Spinal cord (tissue), 10 donors: ENCODE measurements around the gene SSBP4. TPM values are rescaled to one million over a fixed set of nuclear protein-coding genes. Genes with fewer than 3 reads are reported as not detected.

Experiments
- DNase-seq, 6 donors: peaks; one replicate each; pipeline versions ENCODE4 v3.0.0 to v3.0.0-alpha.2; 2013 to 2015; ENCODE audit warnings: low spot score in 6 of 6, low read depth in 4 of 6
- H3K27ac ChIP-seq: one replicate; pipeline ENCODE4 v1.5.1; 2013; ENCODE audit warnings: low read depth, low read length, control low read depth
- H3K27me3 ChIP-seq: one replicate; pipeline ENCODE4 v1.6.1; 2013; ENCODE audit warnings: low read length; ENCODE audit not compliant: control insufficient read depth, insufficient read depth
- H3K36me3 ChIP-seq: one replicate; pipeline ENCODE4 v1.6.1; 2013; ENCODE audit warnings: low read length; ENCODE audit not compliant: control insufficient read depth, insufficient read depth
- H3K4me1 ChIP-seq: one replicate; pipeline ENCODE4 v1.6.1; 2013; ENCODE audit warnings: low read length; ENCODE audit not compliant: control insufficient read depth, insufficient read depth
- H3K4me3 ChIP-seq: one replicate; pipeline ENCODE4 v1.5.1; 2013; ENCODE audit warnings: low read depth, low read length, control low read depth
- H3K9me3 ChIP-seq: one replicate; pipeline ENCODE4 v1.6.1; 2013; ENCODE audit warnings: low read length; ENCODE audit not compliant: control insufficient read depth, insufficient read depth
- WGBS: methylation state at CpG from one replicate; pipeline ENCODE4 v1.1.5; 2013; ENCODE audit warnings: missing lambda C conversion rate; ENCODE audit not compliant: insufficient coverage; 5-methylcytosine and 5-hydroxymethylcytosine counted together
- polyA plus RNA-seq, 2 donors: library from polyadenylated mRNA; unstranded; fragments of 120-200 nt; gene quantifications; one replicate each; pipeline ENCODE4 v1.2.1, GENCODE V29; 2013; ENCODE audit not compliant: insufficient read length in 2 of 2
- small RNA-seq: library from RNA; depleted of rRNA; stranded (forward); fragments of <200 nt; gene quantifications from one replicate; pipeline ENCODE3, GENCODE V24; 2014; ENCODE audit warnings: low replicate concordance
- total RNA-seq, 2 donors: library from RNA; depleted of rRNA in 1 of 2; stranded (reverse); fragments of 120-200 nt in 1 of 2; fragments of >200 nt in 1 of 2; gene quantifications; one replicate each; pipeline versions ENCODE4 v1.2.3 to v1.2.4, GENCODE V29; 2013 to 2014
- donor health status: healthy.

Gene SSBP4
- total and polyA plus RNA-seq, 4 donors: 33.5 to 166 (median 128) TPM

DNA sequence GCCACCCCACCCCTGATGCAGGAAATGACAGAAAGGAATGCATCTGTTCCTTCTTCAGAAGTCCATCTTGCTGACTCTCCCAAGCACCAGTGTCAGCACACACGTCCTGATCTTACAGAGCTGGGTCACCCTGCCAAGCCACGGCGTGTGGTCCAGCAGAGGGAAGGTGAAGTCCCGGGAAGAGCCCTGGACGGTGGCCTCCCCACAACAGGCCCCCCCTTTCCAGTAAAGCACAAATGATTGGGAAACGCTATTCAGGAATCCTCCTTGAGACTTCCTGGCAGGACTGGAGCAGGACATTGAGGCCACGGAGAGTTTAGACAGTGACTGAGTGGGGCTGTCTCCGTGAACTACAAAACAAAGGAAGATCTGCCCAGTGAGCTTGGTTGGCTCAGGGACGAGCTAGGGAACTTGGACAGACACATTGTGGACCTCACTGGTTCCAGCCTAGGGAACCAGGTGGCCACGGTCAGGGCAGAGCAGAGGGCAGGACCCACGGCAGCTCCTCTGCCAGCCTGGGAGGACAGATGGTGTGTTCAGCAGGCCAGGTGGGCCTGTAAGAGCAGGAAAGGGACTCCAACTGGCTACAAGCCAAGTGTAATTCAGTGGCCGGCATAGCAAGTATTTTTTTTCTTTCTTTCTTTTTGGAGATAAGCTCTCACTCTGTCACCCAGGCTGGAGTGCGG lies 61.0 kb downstream of the SSBP4 start:
- Histone ChIP-seq H3K9me3 (no peaks in the 10 kb centered on the region), H3K27me3 (no peaks in the 10 kb centered on the region), H3K36me3 (peaks cover 8% of the 10 kb centered on the region), H3K4me1 (peaks cover 36% of the 10 kb centered on the region), H3K4me3 (no peak overlapping the region), H3K27ac (peak overlapping the region; percentile 61)
- DNase-seq: peak in 2 of 6 donors; percentile 13 to 40
- 27% methylated on average over 9 of the region's 13 CpGs for WGBS

GRCh38 chr19:18481505-18482222 lies 62.5 kb downstream of the SSBP4 start:
- no peak overlapping the region for H3K4me3 ChIP-seq
- no peak overlapping the region for H3K27ac ChIP-seq

DNA sequence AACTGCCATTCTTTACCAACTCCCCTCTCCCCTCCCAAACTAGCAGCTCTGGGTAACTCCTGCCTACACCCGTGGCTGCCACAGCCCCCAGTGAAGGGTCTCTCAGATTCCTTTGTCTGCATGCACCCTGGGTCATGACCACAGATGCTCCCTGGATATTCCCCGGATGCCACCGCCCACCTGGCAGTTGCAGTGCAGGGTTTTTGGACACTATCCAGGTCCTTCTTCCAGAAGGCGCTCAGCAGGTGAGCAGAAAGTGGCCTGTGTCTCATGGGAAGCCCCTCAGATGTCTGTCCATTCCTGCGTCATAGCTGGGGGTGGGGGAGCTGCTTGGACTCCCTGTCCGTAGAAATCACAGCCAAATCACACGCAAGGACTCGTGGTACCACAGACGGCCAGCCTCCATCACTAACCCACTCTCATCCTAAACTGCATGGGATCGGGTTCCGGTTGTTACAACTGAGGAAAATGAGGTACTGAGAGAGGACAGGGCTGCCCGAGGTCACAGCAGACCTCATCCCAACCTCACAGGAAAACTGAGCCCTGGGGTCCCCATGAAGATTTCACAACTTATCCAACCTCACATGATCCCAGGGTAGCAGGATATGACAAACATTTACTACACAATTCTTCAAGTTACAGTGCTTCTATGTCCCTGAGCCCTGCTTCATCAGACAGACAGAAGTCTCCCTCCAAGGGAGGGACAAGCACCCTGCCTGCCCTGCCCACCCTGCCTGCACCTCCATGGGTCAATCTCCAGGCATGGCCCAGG lies 64.1 kb downstream of the SSBP4 start:
- Histone ChIP-seq H3K27ac (no peak overlapping the region), H3K9me3 (no peaks in the 10 kb centered on the region), H3K27me3 (no peaks in the 10 kb centered on the region), H3K4me3 (no peak overlapping the region), H3K4me1 (peaks cover 56% of the 10 kb centered on the region), H3K36me3 (peaks cover 6% of the 10 kb centered on the region)
- WGBS: 58% methylated on average over 6 of the region's 12 CpGs
- DNase-seq: no peak

More at GRCh38 chr19:18481505-18482222, 62.5 kb downstream of the SSBP4 start:
- DNase-seq: no peak
- 92% methylated on average over 7 of the region's 12 CpGs for WGBS
- Histone ChIP-seq H3K9me3 (no peaks in the 10 kb centered on the region), H3K27me3 (no peaks in the 10 kb centered on the region), H3K36me3 (peaks cover 9% of the 10 kb centered on the region), H3K4me1 (peaks cover 47% of the 10 kb centered on the region)

Small RNA genes within 50 kb of the gene (small RNA-seq; reads per million reads assigned to genes)
- not detected for gene MIR3189

Other genes starting within 250 kb of the SSBP4 start
- 10 to 100 TPM; 10.3 to 14.6 TPM for gene IFI30, start 245.6 kb upstream of the SSBP4 start, total RNA-seq
- 1 to 10 TPM; 1.9 to 2.8 TPM for gene IFI30, start 245.6 kb upstream of the SSBP4 start, polyA plus RNA-seq
- gene MPV17L2, start 226.2 kb upstream of the SSBP4 start, total RNA-seq: 10 to 100 TPM in 1 of 2 donors, 1 to 10 TPM in 1; 4.7 to 10.4 TPM
- gene MPV17L2, start 226.2 kb upstream of the SSBP4 start, polyA plus RNA-seq: 10 to 100 TPM; 13.8 to 14.7 TPM
- 10 to 100 TPM; 26.7 to 86.6 TPM for gene RAB3A, start 215.4 kb upstream of the SSBP4 start, total RNA-seq
- gene RAB3A, start 215.4 kb upstream of the SSBP4 start, polyA plus RNA-seq: 100 to 1,000 TPM; 336 to 342 TPM
- gene PDE4C, start 193.0 kb upstream of the SSBP4 start, total RNA-seq: 1 to 10 TPM in 1 of 2 donors, under 1 TPM in 1; 0.88 to 2.6 TPM
- 1 to 10 TPM; 1.1 to 1.7 TPM for gene PDE4C, start 193.0 kb upstream of the SSBP4 start, polyA plus RNA-seq
- gene IQCN, start 144.9 kb upstream of the SSBP4 start, total RNA-seq: 1 to 10 TPM in 1 of 2 donors, under 1 TPM in 1; 0.59 to 4.4 TPM
- 1 to 10 TPM; 5.0 to 9.0 TPM for gene IQCN, start 144.9 kb upstream of the SSBP4 start, polyA plus RNA-seq
- gene JUND, start 137.8 kb upstream of the SSBP4 start, total RNA-seq: 100 to 1,000 TPM in 1 of 2 donors, 10 to 100 TPM in 1; 73.2 to 101 TPM
- 100 to 1,000 TPM; 127 to 136 TPM for gene JUND, start 137.8 kb upstream of the SSBP4 start, polyA plus RNA-seq
- 100 to 1,000 TPM in 1 of 2 donors, 10 to 100 TPM in 1; 69.4 to 120 TPM for gene LSM4, start 96.3 kb upstream of the SSBP4 start, total RNA-seq
- gene LSM4, start 96.3 kb upstream of the SSBP4 start, polyA plus RNA-seq: 100 to 1,000 TPM; 104 to 105 TPM
- gene PGPEP1, start 78.8 kb upstream of the SSBP4 start, total RNA-seq: 10 to 100 TPM; 16.2 to 28.4 TPM
- 10 to 100 TPM; 21.5 to 33.5 TPM for gene PGPEP1, start 78.8 kb upstream of the SSBP4 start, polyA plus RNA-seq
- gene GDF15, start 33.2 kb upstream of the SSBP4 start, total RNA-seq: 1 to 10 TPM; 1.7 to 4.2 TPM
- 1 to 10 TPM in 1 of 2 donors, under 1 TPM in 1; 0.89 to 2.2 TPM for gene GDF15, start 33.2 kb upstream of the SSBP4 start, polyA plus RNA-seq
- 1 to 10 TPM; 1.8 to 2.4 TPM for gene LRRC25, start 21.8 kb upstream of the SSBP4 start, total RNA-seq
- gene LRRC25, start 21.8 kb upstream of the SSBP4 start, polyA plus RNA-seq: 1 to 10 TPM; 1.3 to 1.4 TPM
- gene ISYNA1, start 18.7 kb downstream of the SSBP4 start, total RNA-seq: 10 to 100 TPM; 51.0 to 100.0 TPM
- gene ISYNA1, start 18.7 kb downstream of the SSBP4 start, polyA plus RNA-seq: 100 to 1,000 TPM; 127 to 180 TPM
- gene ELL, start 102.7 kb downstream of the SSBP4 start, total RNA-seq: 1 to 10 TPM; 7.4 to 7.6 TPM
- 10 to 100 TPM; 10.1 to 11.6 TPM for gene ELL, start 102.7 kb downstream of the SSBP4 start, polyA plus RNA-seq
- gene FKBP8, start 124.2 kb downstream of the SSBP4 start, total RNA-seq: 100 to 1,000 TPM; 115 to 196 TPM
- gene FKBP8, start 124.2 kb downstream of the SSBP4 start, polyA plus RNA-seq: 100 to 1,000 TPM; 354 to 364 TPM
- 10 to 100 TPM; 28.0 to 51.1 TPM for gene KXD1, start 138.5 kb downstream of the SSBP4 start, total RNA-seq
- gene KXD1, start 138.5 kb downstream of the SSBP4 start, polyA plus RNA-seq: 10 to 100 TPM; 70.2 to 76.0 TPM
- 100 to 1,000 TPM; 660 to 956 TPM for gene UBA52, start 152.5 kb downstream of the SSBP4 start, total RNA-seq
- 100 to 1,000 TPM; 638 to 717 TPM for gene UBA52, start 152.5 kb downstream of the SSBP4 start, polyA plus RNA-seq
- 10 to 100 TPM; 23.7 to 84.5 TPM for gene REX1BD, start 169.4 kb downstream of the SSBP4 start, total RNA-seq
- gene REX1BD, start 169.4 kb downstream of the SSBP4 start, polyA plus RNA-seq: 10 to 100 TPM; 70.7 to 71.7 TPM
- gene CRLF1, start 187.4 kb downstream of the SSBP4 start, total RNA-seq: 10 to 100 TPM in 1 of 2 donors, 1 to 10 TPM in 1; 3.1 to 13.8 TPM
- gene CRLF1, start 187.4 kb downstream of the SSBP4 start, polyA plus RNA-seq: 10 to 100 TPM; 14.1 to 27.2 TPM
- 10 to 100 TPM; 21.4 to 64.1 TPM for gene TMEM59L, start 193.5 kb downstream of the SSBP4 start, total RNA-seq
- gene TMEM59L, start 193.5 kb downstream of the SSBP4 start, polyA plus RNA-seq: 100 to 1,000 TPM; 307 to 353 TPM
- 1 to 10 TPM; 3.7 to 6.0 TPM for gene KLHL26, start 217.6 kb downstream of the SSBP4 start, total RNA-seq
- gene KLHL26, start 217.6 kb downstream of the SSBP4 start, polyA plus RNA-seq: 10 to 100 TPM; 22.7 to 22.8 TPM